GM10266 (cell line): ENCODE results near the gene BTK.

Experiments used
- DNase-seq: peaks from one replicate; pipeline ENCODE4 v3.0.0; 2012; ENCODE audit errors: extremely low spot score
- TF ChIP-seq, protein P1 (sequence below): IDR thresholded peaks from 2 replicates; pipeline ENCODE4 v1.5.1; 2012; ENCODE audit warnings: mild to moderate bottlenecking, low read depth; ENCODE audit not compliant: control insufficient read depth, insufficient read depth; ENCODE audit errors: missing control alignments

The BTK gene

DNA sequence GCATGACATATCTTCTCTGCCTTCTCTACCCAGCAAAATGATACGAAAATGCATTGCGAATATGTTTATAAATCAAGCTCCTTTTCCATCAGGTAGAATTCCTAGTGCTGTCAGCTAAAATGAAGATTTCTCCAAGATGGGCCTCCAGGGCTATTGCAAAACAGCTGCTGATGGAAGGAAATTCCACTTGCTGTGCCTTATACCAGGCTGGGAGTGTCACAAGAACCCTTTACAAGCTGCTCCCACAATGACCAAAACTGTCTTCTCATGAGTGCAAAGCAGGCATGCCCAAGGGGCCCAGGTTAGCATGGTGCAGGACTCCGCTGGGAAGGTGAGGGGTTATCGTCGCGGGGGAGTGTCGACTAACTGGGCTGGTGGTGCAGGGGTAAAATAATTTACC, 30.7 kb upstream of the BTK start:
- TF ChIP-seq, protein P1, sequence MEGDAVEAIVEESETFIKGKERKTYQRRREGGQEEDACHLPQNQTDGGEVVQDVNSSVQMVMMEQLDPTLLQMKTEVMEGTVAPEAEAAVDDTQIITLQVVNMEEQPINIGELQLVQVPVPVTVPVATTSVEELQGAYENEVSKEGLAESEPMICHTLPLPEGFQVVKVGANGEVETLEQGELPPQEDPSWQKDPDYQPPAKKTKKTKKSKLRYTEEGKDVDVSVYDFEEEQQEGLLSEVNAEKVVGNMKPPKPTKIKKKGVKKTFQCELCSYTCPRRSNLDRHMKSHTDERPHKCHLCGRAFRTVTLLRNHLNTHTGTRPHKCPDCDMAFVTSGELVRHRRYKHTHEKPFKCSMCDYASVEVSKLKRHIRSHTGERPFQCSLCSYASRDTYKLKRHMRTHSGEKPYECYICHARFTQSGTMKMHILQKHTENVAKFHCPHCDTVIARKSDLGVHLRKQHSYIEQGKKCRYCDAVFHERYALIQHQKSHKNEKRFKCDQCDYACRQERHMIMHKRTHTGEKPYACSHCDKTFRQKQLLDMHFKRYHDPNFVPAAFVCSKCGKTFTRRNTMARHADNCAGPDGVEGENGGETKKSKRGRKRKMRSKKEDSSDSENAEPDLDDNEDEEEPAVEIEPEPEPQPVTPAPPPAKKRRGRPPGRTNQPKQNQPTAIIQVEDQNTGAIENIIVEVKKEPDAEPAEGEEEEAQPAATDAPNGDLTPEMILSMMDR: no peak

GRCh38 chrX:101415180-101416145, 29.5 kb upstream of the BTK start:
- TF ChIP-seq, protein P1: peak; percentile 43
- DNase-seq: peak; percentile 36

More for the DNA sequence above, 30.7 kb upstream of the BTK start:
- no peak for DNase-seq

DNA sequence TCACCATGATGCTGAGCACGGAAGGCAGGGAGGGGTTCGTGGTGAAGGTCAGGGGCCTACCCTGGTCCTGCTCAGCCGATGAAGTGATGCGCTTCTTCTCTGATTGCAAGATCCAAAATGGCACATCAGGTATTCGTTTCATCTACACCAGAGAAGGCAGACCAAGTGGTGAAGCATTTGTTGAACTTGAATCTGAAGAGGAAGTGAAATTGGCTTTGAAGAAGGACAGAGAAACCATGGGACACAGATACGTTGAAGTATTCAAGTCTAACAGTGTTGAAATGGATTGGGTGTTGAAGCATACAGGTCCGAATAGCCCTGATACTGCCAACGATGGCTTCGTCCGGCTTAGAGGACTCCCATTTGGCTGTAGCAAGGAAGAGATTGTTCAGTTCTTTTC, 26.0 kb upstream of the BTK start:
- TF ChIP-seq, protein P1: no peak
- no peak for DNase-seq

DNA sequence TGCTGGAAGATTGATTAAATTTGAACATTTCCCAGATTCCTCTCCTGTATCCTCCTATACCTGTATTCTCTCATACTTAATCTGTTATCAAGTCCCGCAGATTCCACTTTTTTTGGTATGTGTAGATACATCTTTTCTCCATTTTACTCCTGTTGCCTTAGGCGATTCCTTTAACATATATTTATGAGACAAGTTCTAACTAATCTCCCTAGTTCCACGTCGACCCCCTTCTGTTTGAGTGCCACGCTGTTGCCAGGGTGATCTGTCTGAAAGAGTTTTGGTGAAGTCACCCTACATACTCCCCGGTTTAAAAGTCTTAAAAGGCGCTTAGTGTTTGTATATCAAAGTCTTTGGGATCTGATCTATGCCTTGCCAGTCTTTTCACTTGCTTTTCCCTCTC, 24.5 kb upstream of the BTK start:
- TF ChIP-seq, protein P1: no peak
- no peak for DNase-seq

DNA sequence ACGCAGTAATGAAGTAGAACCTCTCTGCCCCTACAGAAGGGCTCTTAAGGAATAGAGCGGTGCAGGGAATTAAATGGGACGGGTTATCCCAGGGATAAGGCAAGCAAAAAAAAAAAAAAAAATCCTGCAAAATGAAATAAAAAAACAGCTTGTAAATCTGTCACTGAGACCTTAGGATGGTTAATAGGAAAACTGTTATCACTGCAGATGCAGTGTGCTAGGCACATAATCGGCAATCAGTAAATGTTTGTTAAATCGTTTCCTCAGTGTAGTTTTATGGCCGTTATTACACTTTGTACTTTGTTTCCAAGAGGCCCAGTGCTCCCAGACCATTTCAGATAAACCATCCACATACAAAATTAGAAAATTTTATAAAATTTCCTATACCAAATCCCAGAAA, 23.1 kb upstream of the BTK start:
- DNase-seq: no peak
- TF ChIP-seq, protein P1: no peak

DNA sequence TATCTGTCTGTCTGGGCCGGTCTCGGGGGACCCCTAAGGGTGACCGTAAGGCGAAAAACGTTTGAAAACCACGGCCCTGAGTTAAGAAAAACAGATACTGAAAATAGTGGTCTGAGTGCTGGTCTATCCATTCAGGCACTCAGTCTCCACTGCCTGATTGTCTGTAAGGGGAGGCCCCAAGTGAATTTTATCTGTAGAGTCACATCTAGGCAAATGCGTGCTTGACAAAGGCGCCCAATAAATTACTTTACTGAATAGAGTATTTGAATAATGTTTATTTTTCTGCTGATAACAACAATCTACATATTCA, 22.5 kb upstream of the BTK start:
- no peak for DNase-seq
- TF ChIP-seq, protein P1: no peak

- peak; percentile 77 for DNase-seq
- TF ChIP-seq, protein P1: no peak
These were observed 21.9 kb upstream of the BTK start, which contains the start of the genes GLA and HNRNPH2 for GRCh38 chrX:101407748-101408531. TSS of gene GLA (minus strand) at chrX:101407925. CDS start at chrX:101407903, 22 bp downstream. TSS of gene HNRNPH2 (plus strand) at chrX:101408222. CDS start at chrX:101411989, 3,767 bp downstream.
